GM23338 (cell line): Measurements from ENCODE around the gene BNC2. TPM values are rescaled to one million over a fixed set of nuclear protein-coding genes. Genes with fewer than 3 reads are reported as not detected.

Source experiments
- ATAC-seq: fragments of 200-7000 bp; cut with Tn5 transposase; 3 replicates; pipeline ENCODE4 v1.9.1; 2020
- DNase-seq: peaks from one replicate; pipeline ENCODE4 v3.0.0-alpha.2; 2015; ENCODE audit warnings: low spot score
- H2AFZ ChIP-seq: fragments of 200-600 bp; sonication (generic); 2 replicates; pipeline ENCODE4 v1.8.0; 2016; ENCODE audit warnings: antibody characterized with exemption, mild to moderate bottlenecking, moderate library complexity
- H3F3A ChIP-seq: fragments of 200-600 bp; sonication (generic); replicated peaks from 2 replicates; pipeline ENCODE4 v1.8.0; 2017; ENCODE audit warnings: antibody characterized with exemption, mixed run types, low read depth
- H3K27ac ChIP-seq: fragments of 200-600 bp; sonication (generic); 2 replicates; pipeline ENCODE4 v1.6.1; 2016; ENCODE audit warnings: low read depth
- H3K27me3 ChIP-seq: fragments of 200-600 bp; sonication (generic); 2 replicates; pipeline ENCODE4 v1.8.0; 2016; ENCODE audit warnings: mild to moderate bottlenecking, mixed run types, moderate library complexity; ENCODE audit not compliant: insufficient read depth
- H3K36me3 ChIP-seq: fragments of 200-600 bp; sonication (generic); 2 replicates; pipeline ENCODE4 v1.8.0; 2016; ENCODE audit warnings: mild to moderate bottlenecking; ENCODE audit not compliant: insufficient read depth
- H3K4me1 ChIP-seq: fragments of 200-600 bp; sonication (generic); 2 replicates; pipeline ENCODE4 v1.8.0; 2016; ENCODE audit warnings: mild to moderate bottlenecking, moderate library complexity; ENCODE audit not compliant: insufficient read depth
- H3K4me2 ChIP-seq: fragments of 200-600 bp; sonication (generic); 2 replicates; pipeline ENCODE4 v1.7.1; 2017; ENCODE audit warnings: mixed run types
- H3K4me3 ChIP-seq: fragments of 200-600 bp; sonication (generic); 2 replicates; pipeline ENCODE4 v1.6.1; 2016; ENCODE audit warnings: mixed run types
- H3K79me2 ChIP-seq: fragments of 200-600 bp; sonication (generic); replicated peaks from 2 replicates; pipeline ENCODE4 v1.8.0; 2017; ENCODE audit warnings: mild to moderate bottlenecking; ENCODE audit not compliant: insufficient read depth
- H3K9me2 ChIP-seq: fragments of 200-600 bp; sonication (generic); 2 replicates; pipeline ENCODE4 v1.8.0; 2017; ENCODE audit not compliant: insufficient read depth
- H4K20me1 ChIP-seq: fragments of 200-600 bp; sonication (generic); replicated peaks from 2 replicates; pipeline ENCODE4 v1.8.0; 2017; ENCODE audit warnings: mild to moderate bottlenecking; ENCODE audit not compliant: insufficient read depth
- H3K27ac Mint-ChIP-seq: 2 replicates; pipeline ENCODE4 v1.8.0; 2020; ENCODE audit warnings: inconsistent platforms, mild to moderate bottlenecking, moderate library complexity, mixed read lengths
- H3K27me3 Mint-ChIP-seq: 3 replicates; pipeline ENCODE4 v1.8.0; 2022; ENCODE audit warnings: low read depth, mild to moderate bottlenecking, moderate library complexity, mixed read lengths, inconsistent platforms; ENCODE audit not compliant: insufficient read depth, poor library complexity
- H3K36me3 Mint-ChIP-seq: 3 replicates; pipeline ENCODE4 v1.8.0; 2021; ENCODE audit warnings: low read depth, mild to moderate bottlenecking, inconsistent platforms, moderate library complexity, mixed read lengths
- H3K4me1 Mint-ChIP-seq: 3 replicates; pipeline ENCODE4 v1.8.0; 2020; ENCODE audit warnings: mild to moderate bottlenecking, inconsistent platforms, mixed read lengths
- H3K4me3 Mint-ChIP-seq: 3 replicates; pipeline ENCODE4 v1.8.0; 2021; ENCODE audit warnings: moderate library complexity, mild to moderate bottlenecking, inconsistent platforms, mixed read lengths
- H3K9me3 Mint-ChIP-seq: 3 replicates; pipeline ENCODE4 v1.8.0; 2020; ENCODE audit warnings: moderate library complexity, mild to moderate bottlenecking, inconsistent platforms, mixed read lengths
- CREB1 ChIP-seq: fragments of 250-450 bp; sonication (Bioruptor Pico); IDR thresholded peaks from 2 replicates; pipeline ENCODE4 v1.5.0; 2020; ENCODE audit warnings: low read depth, mild to moderate bottlenecking, moderate library complexity
- ETS1 ChIP-seq: IDR thresholded peaks from 2 replicates; pipeline ENCODE4 v1.6.1; 2016; ENCODE audit warnings: antibody characterized with exemption
- EZH2 ChIP-seq: fragments of 200-600 bp; sonication (generic); IDR thresholded peaks from one replicate; pipeline ENCODE4 v1.8.0; 2017; ENCODE audit warnings: antibody characterized with exemption, mild to moderate bottlenecking, low read depth; ENCODE audit not compliant: unreplicated experiment
- EZH2phosphoT487 ChIP-seq: fragments of 200-600 bp; sonication (generic); IDR thresholded peaks from one replicate; pipeline ENCODE4 v1.8.1; 2018; ENCODE audit warnings: antibody characterized with exemption; ENCODE audit not compliant: unreplicated experiment
- JUNB ChIP-seq: IDR thresholded peaks from one replicate; pipeline ENCODE4 v1.6.1; 2016; ENCODE audit warnings: antibody characterized with exemption; ENCODE audit not compliant: unreplicated experiment
- NANOG ChIP-seq: IDR thresholded peaks from 2 replicates; pipeline ENCODE4 v1.6.1; 2016; ENCODE audit warnings: antibody characterized with exemption, borderline replicate concordance
- POLR2AphosphoS5 ChIP-seq: IDR thresholded peaks from 2 replicates; pipeline ENCODE4 v1.6.1; 2016; ENCODE audit warnings: antibody characterized with exemption, low read depth
- REST ChIP-seq: IDR thresholded peaks from one replicate; pipeline ENCODE4 v1.6.1; 2018; ENCODE audit warnings: antibody characterized with exemption; ENCODE audit not compliant: unreplicated experiment
- STAT1 ChIP-seq: IDR thresholded peaks from one replicate; pipeline ENCODE4 v1.6.1; 2016; ENCODE audit warnings: antibody characterized with exemption; ENCODE audit not compliant: unreplicated experiment
- ZNF331 ChIP-seq: fragments of 250-450 bp; sonication (Bioruptor Pico); IDR thresholded peaks from 2 replicates; pipeline ENCODE4 v1.5.0; 2020; ENCODE audit warnings: low read depth, mild to moderate bottlenecking, moderate library complexity
- ZNF462 ChIP-seq: fragments of 250-450 bp; sonication (Bioruptor Pico); IDR thresholded peaks from 2 replicates; pipeline ENCODE4 v1.5.0; 2020; ENCODE audit warnings: mild to moderate bottlenecking, moderate library complexity
- polyA plus RNA-seq: library from polyadenylated mRNA; unstranded; fragments of >200 nt; fragmentation: Nextera tagmentation; extraction: Ambion mirVana; gene quantifications from 2 replicates; pipeline ENCODE4 v1.2.1, GENCODE V29; 2016
- total RNA-seq: library from RNA; depleted of rRNA; stranded (reverse); fragments of >200 nt; shearing (Covaris generic); gene quantifications from 2 replicates; pipeline ENCODE4 v1.2.3, GENCODE V29; 2014

Gene BNC2
- total and polyA plus RNA-seq, 2 experiments from 2014 or later, result 12.7 to 13.2 TPM

GRCh38 chr9:16825971-16826625, 44.4 kb downstream of the BNC2 start:
- Mint-ChIP-seq H3K4me1 (peaks cover 57% of the 10 kb centered on the region), H3K4me3 (no peak overlapping the region), H3K9me3 (no peaks in the 10 kb centered on the region), H3K36me3 (no peaks in the 10 kb centered on the region), H3K27ac (peak overlapping the region; percentile 17), H3K27me3 (no peaks in the 10 kb centered on the region)
- H3K4me3 ChIP-seq, result no peak overlapping the region
- H3K4me1 ChIP-seq, result peaks cover 42% of the 10 kb centered on the region
- H4K20me1 ChIP-seq, result no peaks in the 10 kb centered on the region
- H3K4me2 ChIP-seq, result no peak overlapping the region
- H3K36me3 ChIP-seq, result no peaks in the 10 kb centered on the region
- TF ChIP-seq EZH2 (no peak), POLR2AphosphoS5 (no peak), EZH2phosphoT487 (no peak), STAT1 (no peak), CREB1 (no peak), JUNB (no peak), REST (no peak), ZNF331 (CRISPR knock-in tag) (no peak)
- no peak overlapping the region for H2AFZ ChIP-seq
- H3F3A ChIP-seq, result peaks cover 2% of the 10 kb centered on the region; the same call in 1 of the 2 replicates
- peaks cover 50% of the 10 kb centered on the region for H3K79me2 ChIP-seq
- DNase-seq (no peak), ATAC-seq (no peak)
- H3K9me2 ChIP-seq, result no peaks in the 10 kb centered on the region
- H3K27ac ChIP-seq, result peak overlapping the region; percentile 76
- no peaks in the 10 kb centered on the region for H3K27me3 ChIP-seq

GRCh38 chr9:16825331-16825725, 45.1 kb downstream of the BNC2 start:
- H3K36me3 ChIP-seq, result no peaks in the 10 kb centered on the region
- H3K27me3 ChIP-seq, result no peaks in the 10 kb centered on the region
- ATAC-seq (no peak), DNase-seq (no peak)
- H3K4me1 ChIP-seq, result peaks cover 42% of the 10 kb centered on the region
- peak overlapping the region; percentile 76 for H3K27ac ChIP-seq
- peak overlapping the region; percentile 60 for H3K4me2 ChIP-seq
- no peak overlapping the region for H2AFZ ChIP-seq
- H3K4me3 ChIP-seq, result no peak overlapping the region
- H3K27ac Mint-ChIP-seq, result peak overlapping the region; percentile 54; the same call in 1 of the 2 replicates
- H3K36me3 Mint-ChIP-seq, result peaks cover 3% of the 10 kb centered on the region; the same call in 2 of the 3 replicates
- no peaks in the 10 kb centered on the region for H3K9me2 ChIP-seq
- H3K27me3 Mint-ChIP-seq, result no peaks in the 10 kb centered on the region
- H3K79me2 ChIP-seq, result peaks cover 51% of the 10 kb centered on the region
- peaks cover 51% of the 10 kb centered on the region for H3K4me1 Mint-ChIP-seq
- no peaks in the 10 kb centered on the region for H3K9me3 Mint-ChIP-seq
- H3F3A ChIP-seq, result peaks cover 2% of the 10 kb centered on the region; the same call in 1 of the 2 replicates
- no peak overlapping the region for H3K4me3 Mint-ChIP-seq
- no peaks in the 10 kb centered on the region for H4K20me1 ChIP-seq
- TF ChIP-seq NANOG (no peak), JUNB (no peak), ETS1 (no peak), EZH2phosphoT487 (no peak), ZNF462 (no peak), ZNF331 (CRISPR knock-in tag) (no peak)
